Measurements from ENCODE around the gene PRELID2. TPM values are rescaled to one million over a fixed set of nuclear protein-coding genes. Genes with fewer than 3 reads are reported as not detected.
A peak's percentile ranks its signal among the peaks of the same experiment; 100 is the strongest.

Gene PRELID2
- polyA plus RNA-seq, 3 donors: 0.77 to 2.0 (median 1.5) TPM

- H3K4me1 ChIP-seq (ENCODE audit: control insufficient read depth in 1 of 2, insufficient read depth in 2 of 2, low read length in 2 of 2): no peaks in the 10 kb centered on the region
- no peak for TF ChIP-seq CTCF (IDR thresholded peaks at IDR 0.05)
- no peak for DNase-seq
- no peaks in the 10 kb centered on the region for H3K79me2 ChIP-seq (ENCODE audit: insufficient read depth, low read length)
- H3K27me3 Mint-ChIP-seq (ENCODE audit: low read depth in 3 of 3): no peaks in the 10 kb centered on the region
- peaks cover 6 to 17% of the 10 kb centered on the region in 2 donors for H3K36me3 Mint-ChIP-seq
- peaks cover 0 to 2% (median 0%) of the 10 kb centered on the region in 7 donors for H3K9me3 Mint-ChIP-seq
- no peak overlapping the region for H3K4me2 ChIP-seq (replicated peaks; ENCODE audit: extremely low read depth, low read length, poor library complexity, severe bottlenecking)
- peak overlapping the region in 1 of 7 donors; percentile 16 for H3K27ac Mint-ChIP-seq
- no peaks in the 10 kb centered on the region for H3K27me3 ChIP-seq (ENCODE audit: control insufficient read depth in 2 of 2, insufficient read depth in 2 of 2, low read length in 2 of 2)
- H3K9me3 ChIP-seq (replicated peaks in 1 of 2; ENCODE audit: control insufficient read depth in 1 of 2, insufficient read depth in 1 of 2, low read length in 2 of 2): no peaks in the 10 kb centered on the region
- peaks cover 0 to 5% of the 10 kb centered on the region in 2 donors for H3K36me3 ChIP-seq (replicated peaks in 1 of 2; ENCODE audit: control insufficient read depth in 1 of 2, insufficient read depth in 2 of 2, low read length in 2 of 2)
- no peak overlapping the region for H2AFZ ChIP-seq (ENCODE audit: insufficient read depth, low read depth, low read length, poor library complexity, severe bottlenecking)
- H3K4me3 ChIP-seq (replicated peaks in 1 of 3; ENCODE audit: low read depth in 2 of 3, low read length in 3 of 3): no peak overlapping the region
- WGBS (ENCODE audit: insufficient coverage): no CpG with 5 or more reads among the region's 3 CpGs
- H3K9ac ChIP-seq (ENCODE audit: insufficient read depth, low read length, poor library complexity, severe bottlenecking): no peak overlapping the region
- H3K4me3 Mint-ChIP-seq: no peak overlapping the region
- intact Hi-C loops (cut with micrococcal nuclease): no loop called here
- no peaks in the 10 kb centered on the region for H4K20me1 ChIP-seq (ENCODE audit: insufficient read depth, low read length)
- H3K27ac ChIP-seq (ENCODE audit: low read depth in 1 of 2, low read length in 2 of 2): no peak overlapping the region
- no peaks in the 10 kb centered on the region for H3K4me1 Mint-ChIP-seq
Observed at GRCh38 chr5:145811834-145812625, 23.1 kb downstream of the PRELID2 start.

- H3K79me2 ChIP-seq (ENCODE audit: insufficient read depth, low read length): no peaks in the 10 kb centered on the region
- no peaks in the 10 kb centered on the region for H4K20me1 ChIP-seq (ENCODE audit: insufficient read depth, low read length)
- H3K4me3 ChIP-seq (replicated peaks in 1 of 3; ENCODE audit: low read depth in 2 of 3, low read length in 3 of 3): no peak overlapping the region
- H3K27ac ChIP-seq (ENCODE audit: low read depth in 1 of 2, low read length in 2 of 2): no peak overlapping the region
- Mint-ChIP-seq H3K27me3 (ENCODE audit: low read depth in 3 of 3) (no peaks in the 10 kb centered on the region), H3K4me3 (no peak overlapping the region), H3K27ac (no peak overlapping the region), H3K9me3 (peaks cover 0 to 2% (median 0%) of the 10 kb centered on the region in 7 donors), H3K36me3 (peaks cover 3 to 8% of the 10 kb centered on the region in 2 donors), H3K4me1 (no peaks in the 10 kb centered on the region)
- no peak overlapping the region for H2AFZ ChIP-seq (ENCODE audit: insufficient read depth, low read depth, low read length, poor library complexity, severe bottlenecking)
- DNase-seq: no peak
- WGBS (ENCODE audit: insufficient coverage): 100% methylated on average over 1 of the region's 5 CpGs
- no peaks in the 10 kb centered on the region for H3K4me1 ChIP-seq (ENCODE audit: control insufficient read depth in 1 of 2, insufficient read depth in 2 of 2, low read length in 2 of 2)
- no peaks in the 10 kb centered on the region for H3K9me3 ChIP-seq (replicated peaks in 1 of 2; ENCODE audit: control insufficient read depth in 1 of 2, insufficient read depth in 1 of 2, low read length in 2 of 2)
- peaks cover 0 to 5% of the 10 kb centered on the region in 2 donors for H3K36me3 ChIP-seq (replicated peaks in 1 of 2; ENCODE audit: control insufficient read depth in 1 of 2, insufficient read depth in 2 of 2, low read length in 2 of 2)
- H3K4me2 ChIP-seq (replicated peaks; ENCODE audit: extremely low read depth, low read length, poor library complexity, severe bottlenecking): no peak overlapping the region
- no peak for TF ChIP-seq CTCF (IDR thresholded peaks at IDR 0.05)
- no peak overlapping the region for H3K9ac ChIP-seq (ENCODE audit: insufficient read depth, low read length, poor library complexity, severe bottlenecking)
- intact Hi-C loops (cut with micrococcal nuclease): no loop called here
- H3K27me3 ChIP-seq (ENCODE audit: control insufficient read depth in 2 of 2, insufficient read depth in 2 of 2, low read length in 2 of 2): no peaks in the 10 kb centered on the region
Observed at GRCh38 chr5:145806923-145807322, 28.2 kb downstream of the PRELID2 start.
